ENCODE results near the gene MRTO4. TPM values are rescaled to one million over a fixed set of nuclear protein-coding genes. Genes with fewer than 3 reads are reported as not detected.
"Not testable (repeated sequence)": the region's sequence is repeated elsewhere in the genome, so short reads cannot be mapped to it uniquely, and the experiment has no call there.

The MRTO4 gene
- total and polyA plus RNA-seq, 7 donors: 19.9 to 103 (median 35.8) TPM

DNA sequence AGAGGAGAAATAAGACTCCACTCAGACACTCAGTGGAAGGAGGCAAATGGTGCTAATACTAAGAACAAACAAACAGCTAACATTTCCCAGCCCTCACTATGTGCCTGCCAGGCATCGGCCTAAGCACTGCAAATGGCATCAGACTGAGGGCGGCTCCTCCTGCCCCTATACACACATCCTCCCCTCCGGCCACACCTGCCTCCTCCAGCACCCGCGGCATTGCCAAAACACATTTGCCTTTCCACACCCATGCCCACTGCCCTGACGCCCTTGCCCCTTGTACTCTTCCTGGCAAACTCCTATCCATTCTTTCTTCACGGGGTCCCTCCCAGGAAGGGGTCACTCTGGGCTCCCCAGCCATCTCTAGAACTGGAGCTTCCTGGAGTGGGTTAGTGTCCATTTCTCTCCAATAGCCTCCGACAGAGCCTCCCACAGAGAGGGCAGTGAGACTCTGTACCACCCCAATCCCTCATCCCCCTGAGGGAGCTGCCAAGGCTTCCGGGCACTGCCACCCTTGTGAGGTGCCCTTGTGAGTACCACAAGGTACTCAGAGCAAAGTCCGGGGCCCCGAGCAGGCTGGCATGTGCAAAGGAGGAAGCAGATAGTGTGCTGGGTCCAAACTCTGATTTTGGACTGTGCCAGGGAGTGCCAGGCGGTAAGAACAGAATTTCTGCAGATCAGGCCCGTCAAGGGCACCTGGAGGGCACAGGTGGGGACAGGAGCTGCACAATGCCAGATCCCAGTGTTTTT lies 36.0 kb downstream of the MRTO4 start:
- H3K4me3 ChIP-seq: no peak overlapping the region
- intact Hi-C loops (cut with DNase I): no loop called here
- 85 to 92% (median 90%) methylated on average over 13 of the region's 13 CpGs for WGBS, 3 donors
- no peak overlapping the region for H3K27ac ChIP-seq
- H3K4me1 ChIP-seq: peaks cover 8% of the 10 kb centered on the region
- no peaks in the 10 kb centered on the region for H3K9me3 ChIP-seq
- ATAC-seq (peak in 1 of 4 donors; percentile 5), DNase-seq (no peak)
- TF ChIP-seq, protein P1, sequence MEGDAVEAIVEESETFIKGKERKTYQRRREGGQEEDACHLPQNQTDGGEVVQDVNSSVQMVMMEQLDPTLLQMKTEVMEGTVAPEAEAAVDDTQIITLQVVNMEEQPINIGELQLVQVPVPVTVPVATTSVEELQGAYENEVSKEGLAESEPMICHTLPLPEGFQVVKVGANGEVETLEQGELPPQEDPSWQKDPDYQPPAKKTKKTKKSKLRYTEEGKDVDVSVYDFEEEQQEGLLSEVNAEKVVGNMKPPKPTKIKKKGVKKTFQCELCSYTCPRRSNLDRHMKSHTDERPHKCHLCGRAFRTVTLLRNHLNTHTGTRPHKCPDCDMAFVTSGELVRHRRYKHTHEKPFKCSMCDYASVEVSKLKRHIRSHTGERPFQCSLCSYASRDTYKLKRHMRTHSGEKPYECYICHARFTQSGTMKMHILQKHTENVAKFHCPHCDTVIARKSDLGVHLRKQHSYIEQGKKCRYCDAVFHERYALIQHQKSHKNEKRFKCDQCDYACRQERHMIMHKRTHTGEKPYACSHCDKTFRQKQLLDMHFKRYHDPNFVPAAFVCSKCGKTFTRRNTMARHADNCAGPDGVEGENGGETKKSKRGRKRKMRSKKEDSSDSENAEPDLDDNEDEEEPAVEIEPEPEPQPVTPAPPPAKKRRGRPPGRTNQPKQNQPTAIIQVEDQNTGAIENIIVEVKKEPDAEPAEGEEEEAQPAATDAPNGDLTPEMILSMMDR (IDR thresholded peaks at IDR 0.05): no peak
- H3K36me3 ChIP-seq (ENCODE audit: insufficient read depth in 1 of 2, low read depth in 1 of 2): no peaks in the 10 kb centered on the region
- no peaks in the 10 kb centered on the region for H3K27me3 ChIP-seq (ENCODE audit: insufficient read depth in 3 of 3, low read length in 2 of 3)

DNA sequence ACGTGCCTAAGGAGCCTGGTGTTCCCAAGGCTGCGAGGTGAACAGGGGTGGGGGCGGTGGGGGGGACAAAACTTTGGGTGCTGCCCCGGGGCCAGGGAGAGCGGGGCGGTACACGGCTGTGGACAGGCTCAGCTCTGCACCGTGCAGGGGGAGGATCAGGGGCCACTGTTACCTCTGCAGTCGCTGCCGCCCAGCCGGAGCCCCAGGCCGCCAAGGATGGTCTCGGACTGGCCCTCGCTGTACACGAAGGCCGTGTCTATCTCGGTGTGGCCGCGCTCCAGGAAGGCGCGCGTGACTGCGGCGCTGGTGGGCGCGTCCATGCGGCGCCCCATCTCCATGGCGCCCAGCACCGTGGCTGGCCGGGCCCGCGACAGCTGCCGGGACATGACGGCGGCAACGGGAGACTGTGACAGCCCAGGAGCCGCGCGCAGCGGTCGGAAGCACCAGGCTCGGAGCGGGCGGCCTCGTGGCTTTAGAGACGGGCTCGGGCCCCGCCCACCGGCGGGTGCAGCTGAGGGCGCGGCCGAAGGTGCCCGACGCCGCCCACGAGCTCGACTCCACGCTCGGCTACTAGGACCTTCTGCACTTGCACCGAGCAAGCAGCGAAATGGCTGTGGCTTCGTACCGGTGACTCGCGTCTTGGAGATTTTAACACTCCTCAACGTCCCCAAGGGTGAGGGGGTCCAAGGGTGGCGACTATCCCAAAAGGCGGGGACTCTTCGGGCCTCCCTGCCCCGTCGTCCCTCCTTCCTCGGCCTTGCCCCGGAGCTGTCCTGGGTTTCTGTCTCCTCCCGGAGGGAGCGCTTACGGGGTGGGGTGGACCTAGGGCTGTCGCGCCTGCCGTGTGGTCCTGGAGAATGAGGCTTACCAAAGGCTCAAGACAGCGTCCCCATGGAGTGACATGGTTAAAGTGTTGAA lies 37.0 kb downstream of the MRTO4 start, which contains the start of gene AKR7A3:
TSS of gene AKR7A3 (minus strand) at position 447 of the 918 bp plus-strand sequence. CDS start at position 386, 61 bp downstream.
- 11 to 12% (median 12%) methylated on average over 46 to 73 of the region's 82 CpGs for WGBS, 3 donors
- intact Hi-C loops (cut with DNase I): not testable (repeated sequence)

GRCh38 chr1:19289244-19289643 lies 37.6 kb downstream of the MRTO4 start:
- no peak for DNase-seq
- 20 to 34% (median 29%) methylated on average over 2 of the region's 2 CpGs for WGBS, 3 donors
- Histone ChIP-seq H3K4me3 (peak overlapping the region; percentile 69), H3K9me3 (no peaks in the 10 kb centered on the region), H3K27me3 (ENCODE audit: insufficient read depth in 3 of 3, low read length in 2 of 3) (no peaks in the 10 kb centered on the region), H3K4me1 (peaks cover 8% of the 10 kb centered on the region), H3K27ac (no peak overlapping the region), H3K36me3 (ENCODE audit: insufficient read depth in 1 of 2, low read depth in 1 of 2) (no peaks in the 10 kb centered on the region)
- TF ChIP-seq, protein P1 (IDR thresholded peaks at IDR 0.05): no peak
- peak in 3 of 4 donors; percentile 17 to 31 (median 18) for ATAC-seq
- intact Hi-C loops (cut with DNase I): no loop called here

More for the DNA sequence above, 37.0 kb downstream of the MRTO4 start, which contains the start of gene AKR7A3:
- not testable (repeated sequence) for H3K36me3 ChIP-seq (ENCODE audit: insufficient read depth in 1 of 2, low read depth in 1 of 2); H3K27ac ChIP-seq; H3K27me3 ChIP-seq (ENCODE audit: insufficient read depth in 3 of 3, low read length in 2 of 3); H3K9me3 ChIP-seq; H3K4me1 ChIP-seq
- DNase-seq: peak; percentile 61 to 76
- peak; percentile 86 to 94 (median 92) for ATAC-seq
- peak within 1 kb of the TSS; percentile 69 for H3K4me3 ChIP-seq

GRCh38 chr1:19294638-19295037 lies 43.0 kb downstream of the MRTO4 start:
- Histone ChIP-seq H3K9me3 (peaks cover 8% of the 10 kb centered on the region), H3K36me3 (ENCODE audit: insufficient read depth in 1 of 2, low read depth in 1 of 2) (no peaks in the 10 kb centered on the region), H3K27ac (no peak overlapping the region), H3K27me3 (ENCODE audit: insufficient read depth in 3 of 3, low read length in 2 of 3) (no peaks in the 10 kb centered on the region), H3K4me3 (no peak overlapping the region), H3K4me1 (peaks cover 2% of the 10 kb centered on the region)
- intact Hi-C loops (cut with DNase I): no loop called here
- DNase-seq (no peak), ATAC-seq (no peak)
- 83 to 100% (median 99%) methylated on average over 2 of the region's 2 CpGs for WGBS, 3 donors
- TF ChIP-seq, protein P1 (IDR thresholded peaks at IDR 0.05): no peak

GRCh38 chr1:19300211-19300610 lies 48.6 kb downstream of the MRTO4 start:
- no peak for ATAC-seq
- no peak for DNase-seq
- no peak overlapping the region for H3K4me3 ChIP-seq
- H3K27me3 ChIP-seq (ENCODE audit: insufficient read depth in 3 of 3, low read length in 2 of 3): no peaks in the 10 kb centered on the region
- intact Hi-C loops (cut with DNase I): no loop called here
- WGBS, 3 donors: 26 to 40% (median 28%) methylated on average over 2 of the region's 2 CpGs
- TF ChIP-seq, protein P1 (IDR thresholded peaks at IDR 0.05): no peak
- H3K36me3 ChIP-seq (ENCODE audit: insufficient read depth in 1 of 2, low read depth in 1 of 2): peaks cover 3 to 30% of the 10 kb centered on the region in 2 donors
- no peaks in the 10 kb centered on the region for H3K4me1 ChIP-seq
- H3K27ac ChIP-seq: no peak overlapping the region
- H3K9me3 ChIP-seq: no peaks in the 10 kb centered on the region

- H3K27ac ChIP-seq; intact Hi-C loops (cut with DNase I); ATAC-seq; H3K4me1 ChIP-seq; DNase-seq; H3K27me3 ChIP-seq (ENCODE audit: insufficient read depth in 3 of 3, low read length in 2 of 3); H3K4me3 ChIP-seq; H3K9me3 ChIP-seq: not testable (repeated sequence)
- peaks cover 8 to 64% of the 10 kb centered on the region in 2 donors for H3K36me3 ChIP-seq (ENCODE audit: insufficient read depth in 1 of 2, low read depth in 1 of 2)
- WGBS, 3 donors: 50 to 69% (median 66%) methylated on average over 7 to 10 of the region's 10 CpGs
These were observed 52.5 kb downstream of the MRTO4 start for GRCh38 chr1:19304081-19304480.

Data from psoas muscle (tissue), 8 donors.